Endothelial cell of umbilical vein (primary cell): ENCODE data around the gene SPAG4. TPM values are rescaled to one million over a fixed set of nuclear protein-coding genes. Genes with fewer than 3 reads are reported as not detected.

Source experiments
- BruUV-seq: library from RNA; stranded (reverse); fragments of 400-500 nt; replicated peaks from 2 replicates; lab custom pipeline; 2021; lab: Mats Ljungman, UMichigan
- CTCF ChIA-PET: fragments of 300-600, 350-600 bp; sonication (Branson Sonifier 250); formaldehyde crosslinking; loops from one replicate; lab custom pipeline; 2021; ENCODE audit warnings: antibody characterized with exemption, inconsistent platforms; lab: Charles Lee
- POLR2A ChIA-PET: fragments of 300-600, 350-600 bp; sonication (Branson Sonifier 250); formaldehyde crosslinking; loops from one replicate; lab custom pipeline; 2021; ENCODE audit warnings: antibody characterized with exemption, inconsistent platforms; lab: Charles Lee
- DNase-seq: peaks from one replicate; pipeline ENCODE4 v3.0.0-alpha.2; 2011; ENCODE audit warnings: low read depth, low spot score
- FAIRE-seq: peaks from 2 replicates; lab custom pipeline; 2011; peaks lifted over from hg19 to GRCh38; lab: Jason Lieb, UNC
- H2AFZ ChIP-seq: 2 replicates; pipeline ENCODE4 v1.6.0; 2012; ENCODE audit warnings: low read depth, low read length, control low read depth, inconsistent platforms
- H3K27ac ChIP-seq: 2 replicates; pipeline ENCODE4 v1.5.1; 2011; ENCODE audit warnings: low read depth, mild to moderate bottlenecking, control low read depth, low read length, moderate library complexity; ENCODE audit not compliant: insufficient read depth
- H3K27me3 ChIP-seq, 2 experiments: 2 replicates each; pipeline versions ENCODE4 v1.6.0 to v1.6.1; 2011; ENCODE audit warnings: low read length in 2 of 2, mixed read lengths in 1 of 2; ENCODE audit not compliant: control insufficient read depth in 2 of 2, insufficient read depth in 2 of 2
- H3K36me3 ChIP-seq, 2 experiments: 2 replicates in 1 of 2; 3 replicates in 1 of 2; pipeline ENCODE4 v1.5.1; 2011; ENCODE audit warnings: low read length in 2 of 2, mild to moderate bottlenecking in 1 of 2, moderate library complexity in 1 of 2; ENCODE audit not compliant: control insufficient read depth in 2 of 2, insufficient read depth in 2 of 2; ENCODE audit errors: extremely low read depth in 1 of 2
- H3K4me1 ChIP-seq: 3 replicates; pipeline ENCODE4 v1.5.1; 2011; ENCODE audit warnings: mild to moderate bottlenecking, low read length; ENCODE audit not compliant: control insufficient read depth, insufficient read depth; ENCODE audit errors: extremely low read depth
- H3K4me2 ChIP-seq: 2 replicates; pipeline ENCODE4 v1.6.1; 2011; ENCODE audit warnings: low read length, control low read depth, mixed read lengths; ENCODE audit not compliant: insufficient read depth
- H3K4me3 ChIP-seq, 3 experiments: fragments of 200-600 bp in 1 of 3; sonication (generic), shearing (Covaris generic) in 1 of 3; replicated peaks in 1 of 3; 2 replicates each; pipeline ENCODE4 v1.5.1; 2011 to 2016; ENCODE audit warnings: control low read depth in 3 of 3, low read length in 3 of 3, mild to moderate bottlenecking in 2 of 3, inconsistent platforms in 1 of 3, low read depth in 1 of 3, moderate library complexity in 1 of 3; ENCODE audit not compliant: insufficient read depth in 1 of 3
- H3K79me2 ChIP-seq: 2 replicates; pipeline ENCODE4 v1.6.0; 2012; ENCODE audit warnings: low read length, inconsistent platforms; ENCODE audit not compliant: control insufficient read depth, insufficient read depth
- H3K9ac ChIP-seq: replicated peaks from 2 replicates; pipeline ENCODE3; 2011; ENCODE audit warnings: low read length, control low read depth; ENCODE audit not compliant: insufficient read depth; ENCODE audit errors: extremely low read depth
- H3K9me1 ChIP-seq: replicated peaks from 3 replicates; pipeline ENCODE4 v1.6.0; 2011; ENCODE audit warnings: mild to moderate bottlenecking, low read length; ENCODE audit not compliant: control insufficient read depth, insufficient read depth; ENCODE audit errors: extremely low read depth
- H3K9me3 ChIP-seq: replicated peaks from 2 replicates; pipeline ENCODE4 v1.5.1; 2012; ENCODE audit warnings: low read length, inconsistent platforms; ENCODE audit not compliant: control insufficient read depth, insufficient read depth
- H4K20me1 ChIP-seq: replicated peaks from 2 replicates; pipeline ENCODE3; 2011; ENCODE audit warnings: mild to moderate bottlenecking, low read length; ENCODE audit not compliant: control insufficient read depth, insufficient read depth; ENCODE audit errors: extremely low read depth
- CTCF ChIP-seq, 2 donors: IDR thresholded peaks; 1 replicate in 1 of 2; 2 replicates in 1 of 2; pipeline ENCODE4 v1.5.1; 2011; ENCODE audit warnings: low read length in 2 of 2, mild to moderate bottlenecking in 2 of 2, moderate library complexity in 2 of 2, control low read depth in 1 of 2, inconsistent platforms in 1 of 2, low read depth in 1 of 2; ENCODE audit not compliant: insufficient read depth in 1 of 2; ENCODE audit errors: extremely low read depth in 1 of 2
- EZH2 ChIP-seq: IDR thresholded peaks from 2 replicates; pipeline ENCODE4 v1.6.1; 2012; ENCODE audit warnings: borderline replicate concordance, low read depth, mild to moderate bottlenecking, moderate library complexity, low read length, inconsistent platforms; ENCODE audit not compliant: severe bottlenecking
- FOS ChIP-seq: IDR thresholded peaks from 2 replicates; pipeline ENCODE4 v1.6.1; 2011; ENCODE audit warnings: mild to moderate bottlenecking, low read length, moderate library complexity, borderline replicate concordance; ENCODE audit not compliant: insufficient read depth
- GATA2 ChIP-seq: IDR thresholded peaks from 2 replicates; pipeline ENCODE4 v1.7.0; 2011; ENCODE audit warnings: low read depth, mild to moderate bottlenecking, moderate library complexity, mixed read lengths, low read length; ENCODE audit not compliant: insufficient read length, insufficient read depth
- JUN ChIP-seq: IDR thresholded peaks from 2 replicates; pipeline ENCODE4 v1.6.1; 2011; ENCODE audit warnings: borderline replicate concordance, low read depth; ENCODE audit not compliant: insufficient read length, insufficient read depth
- MAX ChIP-seq: IDR thresholded peaks from 2 replicates; pipeline ENCODE4 v1.6.1; 2011; ENCODE audit not compliant: insufficient read depth, insufficient read length
- MYC ChIP-seq: IDR thresholded peaks from one replicate; pipeline ENCODE4 v1.6.1; 2011; ENCODE audit warnings: mild to moderate bottlenecking, low read depth, low read length
- POLR2A ChIP-seq: IDR thresholded peaks from 2 replicates; pipeline ENCODE4 v1.6.1; 2012; ENCODE audit warnings: low read depth, mild to moderate bottlenecking, control low read depth, low read length
- POLR2AphosphoS5 ChIP-seq: IDR thresholded peaks from 2 replicates; pipeline ENCODE4 v1.6.1; 2012; ENCODE audit warnings: low read depth, mild to moderate bottlenecking, control low read depth, low read length, moderate library complexity; ENCODE audit not compliant: insufficient read depth
- dilution Hi-C: fragments of 300-500 bp; cut with MboI; formaldehyde crosslinking; loops from one replicate; pipeline ENCODE4 v1.15.0; 2019; ENCODE audit warnings: low sequenced_read_pairs; ENCODE audit not compliant: extremely low pct_ligation_motif_present
- intact Hi-C: fragments of 100-400 bp; cut with micrococcal nuclease; formaldehyde crosslinking; loops from one replicate; pipeline ENCODE4 v1.10.0; 2022
- polyA plus RNA-seq, 4 experiments: library from polyadenylated mRNA; depleted of rRNA in 3 of 4; stranded (reverse) in 3 of 4; unstranded in 1 of 4; fragments of >200 nt; gene quantifications; 2 replicates each; pipeline versions ENCODE4 v1.2.1 to v1.2.3, GENCODE V29; 2011 to 2012; ENCODE audit warnings: missing spikeins in 1 of 4
- total RNA-seq: library from RNA; stranded (reverse); gene quantifications from 2 replicates; pipeline ENCODE4 v1.2.3, GENCODE V29; 2021

SPAG4 gene
- total and polyA plus RNA-seq, 2 donors (not counting 3 experiments of a cell fraction or from before 2014, with no cell fraction given) = 3.7 to 9.5 TPM

GRCh38 chr20:35592339-35592974, 23.2 kb upstream of the SPAG4 start:
- no peaks in the 10 kb centered on the region for H3K36me3 ChIP-seq
- ChIA-PET POLR2A (interaction anchor here (0.7 kb wide), 1 partner anchor 380 kb away, joined by 5 read pairs; no protein-coding TSS in a partner anchor), CTCF (interaction anchor here (0.7 to 1.0 kb wide), 4 partner anchors 12 to 1948 kb away, joined by 3 to 7 read pairs (median 4); no protein-coding TSS in a partner anchor)
- BruUV-seq = no TSS peak
- H3K9ac ChIP-seq = no peak overlapping the region
- intact Hi-C loops (no loop called here), dilution Hi-C loops (no loop called here)
- DNase-seq (no peak), FAIRE-seq (no peak)
- H2AFZ ChIP-seq = no peak overlapping the region
- no peaks in the 10 kb centered on the region for H3K9me3 ChIP-seq
- no peaks in the 10 kb centered on the region for H3K9me1 ChIP-seq
- H4K20me1 ChIP-seq = no peaks in the 10 kb centered on the region
- no peaks in the 10 kb centered on the region for H3K79me2 ChIP-seq
- TF ChIP-seq MAX = no peak
- TF ChIP-seq POLR2A = no peak
- no peak for TF ChIP-seq POLR2AphosphoS5
- no peak for TF ChIP-seq EZH2
- no peak for TF ChIP-seq FOS
- TF ChIP-seq MYC = no peak
- TF ChIP-seq JUN = no peak
- no peak for TF ChIP-seq CTCF (IDR thresholded peaks at IDR 0.05; ENCODE audit: extremely low read depth in 1 of 2, insufficient read depth in 1 of 2, low read depth in 1 of 2, low read length in 2 of 2)
- TF ChIP-seq GATA2 = no peak
- peaks cover 0 to 4% of the 10 kb centered on the region in 2 experiments for H3K27me3 ChIP-seq
- H3K4me3 ChIP-seq = no peak overlapping the region
- H3K27ac ChIP-seq = no peak overlapping the region
- H3K4me1 ChIP-seq = no peaks in the 10 kb centered on the region
- H3K4me2 ChIP-seq = no peak overlapping the region
